Fibroblast of pulmonary artery (primary cell): ENCODE data around the gene GTF2IRD1.
A peak's percentile ranks its signal among the peaks of the same experiment; 100 is the strongest.
"Not testable (repeated sequence)": the region's sequence is repeated elsewhere in the genome, so short reads cannot be mapped to it uniquely, and the experiment has no call there.

Experiments
- DNase-seq: peaks from one replicate; pipeline ENCODE4 v3.0.0-alpha.2; 2010; ENCODE audit warnings: low read depth
- H3K4me3 ChIP-seq: replicated peaks from 2 replicates; pipeline ENCODE4 v1.5.1; 2011; ENCODE audit warnings: low read depth, mild to moderate bottlenecking, control low read depth, low read length, moderate library complexity
- TF ChIP-seq, protein P1 (sequence below): IDR thresholded peaks from 2 replicates; pipeline ENCODE4 v1.5.1; 2011; ENCODE audit warnings: mild to moderate bottlenecking, control low read depth, low read length, inconsistent platforms; ENCODE audit errors: missing control alignments

Gene GTF2IRD1

DNA sequence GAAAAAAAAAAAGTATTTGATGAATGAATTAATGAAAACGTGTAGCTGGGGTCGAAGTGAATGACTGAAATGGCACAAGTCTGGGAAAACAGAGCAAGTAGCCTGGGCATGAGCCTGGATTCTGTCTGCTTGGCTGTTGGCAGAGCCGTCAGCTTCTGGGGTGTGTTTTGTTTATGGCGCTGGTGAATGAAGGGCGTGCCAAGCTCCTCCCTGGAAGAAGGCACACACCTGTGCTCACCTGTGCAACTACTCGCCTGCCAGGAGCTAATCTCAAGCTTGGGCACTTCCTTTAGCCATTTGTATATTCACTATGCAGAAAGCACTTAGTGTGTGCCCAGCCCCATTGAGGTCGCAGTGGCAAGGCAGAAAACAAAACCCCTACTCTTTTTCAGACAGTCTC, 74.1 kb downstream of the GTF2IRD1 start:
- H3K4me3 ChIP-seq: no peak overlapping the region
- DNase-seq: no peak
- TF ChIP-seq, protein P1, sequence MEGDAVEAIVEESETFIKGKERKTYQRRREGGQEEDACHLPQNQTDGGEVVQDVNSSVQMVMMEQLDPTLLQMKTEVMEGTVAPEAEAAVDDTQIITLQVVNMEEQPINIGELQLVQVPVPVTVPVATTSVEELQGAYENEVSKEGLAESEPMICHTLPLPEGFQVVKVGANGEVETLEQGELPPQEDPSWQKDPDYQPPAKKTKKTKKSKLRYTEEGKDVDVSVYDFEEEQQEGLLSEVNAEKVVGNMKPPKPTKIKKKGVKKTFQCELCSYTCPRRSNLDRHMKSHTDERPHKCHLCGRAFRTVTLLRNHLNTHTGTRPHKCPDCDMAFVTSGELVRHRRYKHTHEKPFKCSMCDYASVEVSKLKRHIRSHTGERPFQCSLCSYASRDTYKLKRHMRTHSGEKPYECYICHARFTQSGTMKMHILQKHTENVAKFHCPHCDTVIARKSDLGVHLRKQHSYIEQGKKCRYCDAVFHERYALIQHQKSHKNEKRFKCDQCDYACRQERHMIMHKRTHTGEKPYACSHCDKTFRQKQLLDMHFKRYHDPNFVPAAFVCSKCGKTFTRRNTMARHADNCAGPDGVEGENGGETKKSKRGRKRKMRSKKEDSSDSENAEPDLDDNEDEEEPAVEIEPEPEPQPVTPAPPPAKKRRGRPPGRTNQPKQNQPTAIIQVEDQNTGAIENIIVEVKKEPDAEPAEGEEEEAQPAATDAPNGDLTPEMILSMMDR: no peak

DNA sequence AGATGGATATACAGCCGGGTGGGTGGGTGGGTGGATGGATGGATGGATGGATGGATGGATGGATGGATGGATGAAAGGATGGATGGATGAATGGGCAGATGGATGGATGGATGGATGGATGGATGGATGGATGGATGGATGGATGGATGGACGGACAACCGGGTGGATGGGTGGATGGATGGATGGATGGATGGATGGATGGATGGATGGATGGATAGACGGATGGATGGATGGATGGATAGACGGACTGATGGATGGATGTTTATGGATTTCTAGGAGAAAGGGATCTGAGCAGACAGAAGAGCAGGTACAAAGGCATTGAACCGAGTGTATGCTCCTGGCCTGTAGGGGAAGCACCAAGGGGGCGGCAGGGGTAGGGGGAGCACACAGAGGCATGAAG, 75.1 kb downstream of the GTF2IRD1 start:
- DNase-seq, H3K4me3 ChIP-seq: not testable (repeated sequence)

DNA sequence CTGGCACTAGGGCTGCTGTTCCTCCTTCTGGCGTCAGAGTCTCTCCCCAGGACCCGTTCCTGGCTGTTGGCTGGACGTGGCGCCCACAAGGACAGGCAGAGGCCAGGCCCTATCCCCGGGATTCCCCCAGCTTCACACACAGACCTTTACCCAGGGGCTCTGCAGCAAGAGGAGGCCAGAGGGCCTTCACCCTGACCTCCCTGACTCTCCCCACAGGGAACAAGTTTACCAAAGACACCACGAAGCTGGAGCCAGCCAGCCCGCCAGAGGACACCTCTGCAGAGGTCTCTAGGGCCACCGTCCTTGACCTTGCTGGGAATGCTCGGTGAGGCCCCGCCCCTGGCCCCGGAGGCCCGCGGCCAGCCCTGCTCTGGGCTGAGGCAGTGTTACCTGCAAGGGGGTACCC, 82.2 kb downstream of the GTF2IRD1 start:
- no peak for DNase-seq
- TF ChIP-seq, protein P1: no peak
- no peak overlapping the region for H3K4me3 ChIP-seq

DNA sequence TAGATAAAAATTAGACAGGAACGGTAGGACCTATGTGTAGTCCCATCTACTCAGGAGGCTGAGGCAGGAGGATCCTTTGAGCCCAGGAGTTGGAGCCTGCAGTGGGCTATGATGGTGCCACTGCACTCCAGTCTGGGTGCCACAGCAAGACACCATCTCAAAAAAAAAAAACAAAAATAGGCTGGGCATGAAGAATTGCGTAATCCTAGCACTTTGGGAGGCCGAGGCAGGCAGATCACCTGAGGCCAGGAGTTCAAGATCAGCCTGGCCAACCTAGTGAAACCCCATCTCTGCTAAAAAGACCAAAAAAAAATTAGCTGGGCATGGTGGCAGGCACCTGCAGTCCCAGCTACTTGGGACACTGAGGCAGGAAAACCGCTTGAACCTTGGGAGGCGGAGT, 88.2 kb downstream of the GTF2IRD1 start:
- DNase-seq, H3K4me3 ChIP-seq: not testable (repeated sequence)

DNA sequence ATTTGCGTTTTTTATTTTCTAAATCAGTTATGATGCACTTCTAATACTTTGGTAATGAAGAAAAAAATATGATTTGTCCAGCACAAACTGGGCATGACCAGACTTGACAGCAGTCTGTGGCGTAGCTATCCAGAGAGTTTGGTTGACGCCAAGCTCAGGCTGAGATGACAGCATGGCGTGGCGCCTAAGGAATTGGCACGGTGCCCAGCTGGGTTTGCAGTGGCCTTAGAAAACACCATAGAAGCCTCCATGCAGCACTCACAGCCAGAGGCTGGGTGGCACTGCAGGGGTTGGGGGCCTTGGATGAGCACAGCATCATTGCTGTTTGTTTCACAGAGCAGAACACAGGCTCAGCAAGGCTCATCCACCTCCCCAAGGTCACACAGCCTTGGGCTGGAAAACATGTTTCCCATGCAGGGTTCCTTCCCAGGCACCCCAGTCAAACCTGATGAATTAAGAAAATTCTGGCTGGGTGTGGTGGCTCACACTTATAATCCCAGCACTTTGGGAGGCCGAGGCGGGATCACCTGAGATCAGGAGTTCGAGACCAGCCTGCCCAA, 88.9 kb downstream of the GTF2IRD1 start:
- H3K4me3 ChIP-seq: no peak overlapping the region
- TF ChIP-seq, protein P1: no peak
- peak; percentile 14 for DNase-seq

DNA sequence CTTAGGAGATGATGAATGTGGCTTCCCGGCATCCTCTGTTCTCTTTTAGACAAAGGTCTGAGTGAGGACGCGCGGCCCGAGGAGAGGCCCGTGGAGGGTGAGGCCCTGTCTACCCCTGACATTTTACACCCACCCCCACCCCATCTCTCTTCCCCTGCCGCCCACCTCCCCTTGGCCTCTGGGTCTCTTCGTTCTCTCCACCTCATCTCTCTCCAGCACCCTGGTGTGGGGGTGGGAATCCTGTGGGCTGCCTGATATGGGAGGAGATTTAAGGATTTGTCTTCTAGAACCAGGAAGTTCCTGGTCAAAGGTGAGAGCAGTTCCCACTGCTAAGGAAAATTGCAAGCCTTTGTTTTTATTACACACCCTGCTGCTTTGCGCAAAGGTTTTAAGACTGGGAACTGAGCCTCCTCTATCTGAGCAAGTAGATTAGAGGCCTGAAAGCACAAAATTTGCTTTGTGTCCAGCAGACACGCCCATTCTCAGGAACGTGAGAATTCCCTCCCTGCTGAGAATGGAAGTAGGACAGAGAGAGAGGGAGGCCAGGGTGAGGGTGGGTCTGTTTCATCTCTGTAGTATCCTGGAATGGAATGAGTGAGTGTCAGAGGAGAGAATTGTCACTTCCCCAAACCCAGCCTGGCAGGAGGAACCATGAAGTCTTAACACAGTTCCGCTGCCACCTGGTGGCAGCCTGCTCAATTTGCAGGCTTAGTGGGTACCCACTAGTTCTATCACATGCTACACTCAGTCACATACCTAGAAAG, 91.2 kb downstream of the GTF2IRD1 start:
- no peak overlapping the region for H3K4me3 ChIP-seq
- TF ChIP-seq, protein P1: peak; percentile 53
- DNase-seq: peak; percentile 64

DNA sequence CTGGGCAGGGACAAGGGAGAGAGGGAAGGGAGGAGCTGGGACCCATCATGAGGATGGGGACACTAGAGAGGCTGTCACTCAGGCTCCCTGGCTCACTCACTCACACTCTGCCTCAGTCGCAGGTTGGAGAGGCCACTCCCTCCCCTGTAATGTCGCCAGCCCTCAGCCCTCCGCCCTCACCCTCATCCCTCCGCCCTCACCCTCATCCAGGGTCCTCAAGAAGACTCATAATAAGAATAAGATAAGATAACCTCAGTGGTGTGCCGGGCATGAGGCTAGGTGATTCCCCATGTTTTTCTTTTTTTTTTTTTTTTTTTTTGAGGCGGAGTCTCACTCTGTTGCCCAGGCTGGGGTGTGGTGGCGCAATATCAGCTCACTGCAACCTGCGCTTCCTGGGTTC, 92.2 kb downstream of the GTF2IRD1 start:
- TF ChIP-seq, protein P1: no peak
- DNase-seq: no peak

DNA sequence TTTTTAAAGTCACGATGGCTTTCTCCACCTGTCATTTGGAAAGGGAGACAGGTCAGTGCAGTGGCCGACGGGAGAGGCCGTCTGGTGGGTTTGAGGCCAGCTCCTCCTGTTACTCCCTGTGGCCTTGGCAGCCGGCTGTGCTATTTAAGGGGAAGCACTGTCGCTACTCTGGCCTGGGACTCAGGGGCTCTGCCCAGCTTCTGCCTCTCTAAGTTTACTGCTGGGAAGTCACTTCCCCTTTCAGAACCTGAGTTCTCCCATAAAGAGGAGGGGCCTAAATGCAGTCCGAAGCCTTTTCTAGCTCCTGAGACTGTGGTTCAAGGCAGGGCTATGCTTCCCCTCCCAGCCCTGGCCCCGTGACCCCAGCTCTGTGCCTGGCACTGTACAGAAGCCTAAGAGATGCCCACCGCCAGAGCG, 99.9 kb downstream of the GTF2IRD1 start:
- not testable (repeated sequence) for DNase-seq

More for the DNA sequence above, 92.2 kb downstream of the GTF2IRD1 start:
- no peak overlapping the region for H3K4me3 ChIP-seq

More for the DNA sequence above, 99.9 kb downstream of the GTF2IRD1 start:
- not testable (repeated sequence) for H3K4me3 ChIP-seq
